Spleen (tissue), 7 donors: Measurements from ENCODE around the gene CCNB3.

Experiments
- POLR2A ChIP-seq, 3 donors: fragments of 450-650 bp; IDR thresholded peaks; one replicate each; pipeline ENCODE4 v1.5.1; 2017; ENCODE audit warnings: antibody characterized with exemption in 3 of 3, mild to moderate bottlenecking in 1 of 3
- POLR2AphosphoS5 ChIP-seq, 3 donors: sonication (generic); formaldehyde crosslinking; IDR thresholded peaks; one replicate each; pipeline ENCODE4 v1.5.1; 2017; ENCODE audit warnings: antibody characterized with exemption in 3 of 3
- TF ChIP-seq, protein P1 (sequence below), 11 experiments: fragments of 200-600 bp in 7 of 11; fragments of 450-650 bp in 4 of 11; sonication (generic) in 4 of 11; IDR thresholded peaks in 8 of 11; conservative IDR thresholded peaks in 3 of 11; 1 replicate in 7 of 11; 2 replicates in 4 of 11; pipeline versions ENCODE4 v1.4.0 to v1.8.0; 2016 to 2021; ENCODE audit warnings: antibody characterized with exemption in 11 of 11, inconsistent platforms in 4 of 11, mild to moderate bottlenecking in 1 of 11
- donor health status: DM: no; HTN: no; CAD: no; lungs with moderate emphysema.
- donor health status: DM: no; HTN: no; CAD: no.
- donor health status: DM: no; HTN: no; CAD: no.

DNA sequence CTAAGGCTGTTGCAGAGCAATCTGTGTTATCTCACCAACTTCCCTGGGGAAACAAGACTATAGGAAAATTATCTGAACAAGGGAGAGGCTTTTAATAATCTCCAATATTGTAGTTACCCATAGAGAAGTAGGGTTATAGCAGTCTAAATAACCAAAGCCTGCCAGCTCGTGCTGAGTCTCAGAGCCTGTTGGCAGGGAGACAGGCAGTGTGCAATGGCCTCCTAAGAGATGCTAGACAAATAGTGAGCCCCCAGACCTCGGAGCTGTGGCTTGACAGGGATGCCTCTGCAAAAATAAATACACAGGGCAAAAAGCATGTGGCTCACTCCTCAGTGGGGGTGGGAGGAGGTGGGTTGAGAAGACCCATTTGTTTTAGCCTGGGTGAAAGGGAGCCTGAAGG is 189.3 kb downstream of the CCNB3 start:
- TF ChIP-seq, protein P1, sequence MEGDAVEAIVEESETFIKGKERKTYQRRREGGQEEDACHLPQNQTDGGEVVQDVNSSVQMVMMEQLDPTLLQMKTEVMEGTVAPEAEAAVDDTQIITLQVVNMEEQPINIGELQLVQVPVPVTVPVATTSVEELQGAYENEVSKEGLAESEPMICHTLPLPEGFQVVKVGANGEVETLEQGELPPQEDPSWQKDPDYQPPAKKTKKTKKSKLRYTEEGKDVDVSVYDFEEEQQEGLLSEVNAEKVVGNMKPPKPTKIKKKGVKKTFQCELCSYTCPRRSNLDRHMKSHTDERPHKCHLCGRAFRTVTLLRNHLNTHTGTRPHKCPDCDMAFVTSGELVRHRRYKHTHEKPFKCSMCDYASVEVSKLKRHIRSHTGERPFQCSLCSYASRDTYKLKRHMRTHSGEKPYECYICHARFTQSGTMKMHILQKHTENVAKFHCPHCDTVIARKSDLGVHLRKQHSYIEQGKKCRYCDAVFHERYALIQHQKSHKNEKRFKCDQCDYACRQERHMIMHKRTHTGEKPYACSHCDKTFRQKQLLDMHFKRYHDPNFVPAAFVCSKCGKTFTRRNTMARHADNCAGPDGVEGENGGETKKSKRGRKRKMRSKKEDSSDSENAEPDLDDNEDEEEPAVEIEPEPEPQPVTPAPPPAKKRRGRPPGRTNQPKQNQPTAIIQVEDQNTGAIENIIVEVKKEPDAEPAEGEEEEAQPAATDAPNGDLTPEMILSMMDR (IDR thresholded peaks at IDR 0.05 in 8 of 11, conservative IDR thresholded peaks at IDR 0.05 in 3 of 11), result no peak
- no peak for TF ChIP-seq POLR2AphosphoS5 (IDR thresholded peaks at IDR 0.05)
- no peak for TF ChIP-seq POLR2A (IDR thresholded peaks at IDR 0.05)
